GM21737 (cell line): Measurements from ENCODE around the gene VEPH1.

Source experiments
- ATAC-seq: cut with Tn5 transposase; IDR thresholded peaks from one replicate; pipeline ENCODE4 v1.9.1; 2021; ENCODE audit warnings: mild to moderate bottlenecking, moderate library complexity; ENCODE audit not compliant: unreplicated experiment

The VEPH1 gene

DNA sequence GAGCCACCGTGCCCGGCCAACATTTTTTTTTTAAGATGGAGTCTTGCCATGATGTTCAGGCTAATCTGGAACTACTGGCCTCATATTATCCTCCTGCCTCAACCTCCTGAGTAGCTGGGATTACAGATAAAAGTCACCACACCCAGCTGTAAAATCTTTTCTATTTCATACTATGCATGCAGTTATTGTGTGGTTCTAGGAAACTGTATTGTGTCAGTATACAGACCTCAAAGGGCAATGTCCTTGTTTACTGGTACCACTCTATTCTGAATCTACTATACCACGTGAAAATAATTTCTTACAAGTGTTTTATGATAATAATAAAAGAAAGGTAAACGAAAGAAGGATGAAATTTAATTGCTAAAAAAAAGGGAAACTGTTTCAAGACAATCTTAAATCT is 190.0 kb downstream of the VEPH1 start:
- ATAC-seq = no peak

DNA sequence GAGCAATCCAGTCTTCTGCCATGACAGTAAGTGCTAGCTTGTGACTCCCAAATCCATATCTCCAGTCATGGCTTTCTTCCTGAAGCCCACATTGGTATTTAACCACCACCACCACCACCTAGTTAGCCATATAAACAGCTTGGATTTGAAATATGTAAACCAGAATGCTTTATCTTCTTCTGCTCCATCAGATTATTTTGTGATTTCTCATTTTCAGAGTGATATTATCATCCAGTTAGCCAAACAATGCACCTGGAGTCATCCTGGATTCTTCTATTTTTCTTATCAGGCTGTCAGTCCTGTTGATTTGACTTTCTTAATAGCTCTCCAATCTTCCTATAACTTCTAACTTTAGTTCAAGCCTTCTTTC is 190.9 kb downstream of the VEPH1 start:
- ATAC-seq = no peak

DNA sequence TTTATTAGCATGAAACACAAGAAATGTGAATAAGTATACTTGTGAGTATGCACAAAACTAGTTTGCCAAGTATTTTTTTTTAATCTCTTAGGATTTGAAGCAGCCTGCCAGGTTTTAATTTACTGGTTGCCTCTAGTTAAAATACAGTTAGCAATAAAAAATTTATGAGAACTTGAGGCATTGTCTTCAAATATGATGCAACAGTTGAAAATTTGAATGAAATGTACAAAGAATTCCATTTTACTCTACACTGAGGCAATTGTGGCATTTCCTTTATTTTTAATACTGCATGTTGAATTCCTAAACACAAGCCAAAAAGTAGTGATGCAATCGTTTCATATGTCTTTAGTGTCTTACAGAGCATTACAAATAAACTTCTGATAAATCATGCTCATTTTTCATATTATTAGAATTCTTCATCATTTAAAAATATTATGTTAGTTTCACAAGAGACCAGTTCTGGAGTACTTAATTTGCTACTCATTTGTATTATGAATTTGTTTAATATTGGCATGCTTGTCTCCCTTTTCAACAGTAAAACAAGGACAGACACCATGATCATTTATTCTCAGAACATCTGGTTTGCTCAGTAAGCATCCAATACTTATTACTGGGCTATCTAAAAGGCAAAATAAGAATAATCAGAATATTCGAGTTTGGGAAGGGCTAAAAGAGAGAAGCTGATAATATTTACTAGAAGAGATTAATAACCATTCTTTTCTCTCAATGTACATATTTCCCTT is 191.4 kb downstream of the VEPH1 start:
- ATAC-seq = no peak

DNA sequence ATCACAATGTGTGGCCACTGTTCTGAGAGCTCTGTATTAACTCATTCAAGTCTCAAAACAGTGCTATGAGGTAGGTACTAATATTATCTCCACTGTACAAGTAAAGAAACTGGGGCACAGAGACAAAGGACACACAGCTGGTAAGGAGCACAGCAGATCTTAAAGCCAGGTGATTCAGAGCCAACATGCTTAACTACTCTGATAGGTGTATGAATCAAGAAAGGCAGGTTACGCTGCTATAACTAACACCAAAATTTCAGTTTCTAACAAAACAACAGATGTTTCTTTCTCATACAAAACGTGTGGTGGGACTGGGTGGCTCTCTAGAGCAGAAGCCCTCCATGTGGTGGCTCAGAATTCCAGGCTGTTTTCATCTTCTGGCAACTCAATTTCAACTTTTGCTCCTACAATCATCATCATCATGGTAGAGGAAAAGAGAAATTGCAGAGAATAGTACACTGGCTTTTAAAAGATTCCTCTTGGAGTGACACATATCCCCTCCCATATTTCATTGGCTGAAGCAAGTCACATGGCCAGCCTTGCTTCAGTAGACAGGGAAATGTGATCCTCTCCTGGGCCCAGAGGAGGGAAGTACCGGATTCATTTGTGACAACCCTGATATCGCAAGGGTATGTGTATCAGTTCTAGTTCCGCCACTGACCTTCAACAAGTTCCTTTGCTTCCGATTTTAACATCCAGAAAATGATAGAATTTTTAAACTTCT is 192.7 kb downstream of the VEPH1 start:
- ATAC-seq = no peak

DNA sequence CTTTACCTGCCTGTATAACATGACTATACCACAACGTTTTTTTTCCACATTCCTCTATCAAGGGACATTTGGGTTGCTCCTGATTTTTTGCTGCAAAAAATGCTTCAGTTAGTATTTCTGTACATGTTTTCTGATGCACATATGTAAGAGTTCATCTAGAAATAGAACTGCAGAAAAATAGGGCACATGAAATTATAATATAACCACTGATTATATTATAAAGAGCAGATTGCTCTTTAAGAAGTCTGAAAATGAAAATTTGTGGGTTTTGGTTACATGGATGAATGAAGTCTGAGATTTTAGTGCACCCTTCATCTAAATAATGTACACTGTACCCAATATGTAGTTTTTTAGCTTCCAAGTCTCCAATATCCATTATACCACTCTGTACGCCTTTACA is 196.7 kb downstream of the VEPH1 start:
- no peak for ATAC-seq

DNA sequence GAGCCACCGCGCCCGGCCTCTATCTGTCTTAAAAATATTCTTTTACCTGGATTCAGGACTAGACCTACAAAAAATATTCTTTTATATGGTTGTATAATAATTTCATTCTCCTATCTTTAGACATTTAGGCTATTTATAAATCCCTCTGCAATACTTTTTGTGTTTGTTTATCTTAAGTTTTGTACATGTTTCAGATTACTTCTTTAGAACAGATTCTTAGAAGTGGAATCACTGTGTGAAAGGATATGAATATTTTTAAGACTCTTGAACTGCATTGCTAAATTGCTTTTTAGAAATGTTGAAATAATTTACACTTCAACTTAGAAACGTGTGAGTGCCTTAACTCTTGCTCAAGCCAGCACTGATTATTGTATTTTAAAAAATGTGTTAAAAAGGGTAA is 197.8 kb downstream of the VEPH1 start:
- ATAC-seq = no peak

DNA sequence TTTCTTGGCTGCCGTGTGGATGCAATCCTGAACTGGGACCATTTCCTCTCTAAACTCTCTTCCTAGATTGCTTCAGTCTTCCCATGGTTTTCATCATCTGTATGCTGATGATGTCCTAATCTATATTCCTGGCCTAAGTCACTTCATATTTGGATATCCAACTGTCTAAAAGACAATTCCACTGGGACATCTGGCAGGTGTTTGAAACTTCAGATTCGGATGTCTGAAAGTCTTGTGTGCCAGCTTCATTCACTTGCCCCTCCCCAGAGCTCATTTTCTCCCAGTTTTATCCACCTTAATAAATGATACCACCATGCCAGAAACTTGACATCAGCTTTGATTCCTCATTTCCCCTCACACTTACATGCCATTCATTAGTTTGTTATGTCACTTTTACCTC is 201.5 kb downstream of the VEPH1 start:
- no peak for ATAC-seq

DNA sequence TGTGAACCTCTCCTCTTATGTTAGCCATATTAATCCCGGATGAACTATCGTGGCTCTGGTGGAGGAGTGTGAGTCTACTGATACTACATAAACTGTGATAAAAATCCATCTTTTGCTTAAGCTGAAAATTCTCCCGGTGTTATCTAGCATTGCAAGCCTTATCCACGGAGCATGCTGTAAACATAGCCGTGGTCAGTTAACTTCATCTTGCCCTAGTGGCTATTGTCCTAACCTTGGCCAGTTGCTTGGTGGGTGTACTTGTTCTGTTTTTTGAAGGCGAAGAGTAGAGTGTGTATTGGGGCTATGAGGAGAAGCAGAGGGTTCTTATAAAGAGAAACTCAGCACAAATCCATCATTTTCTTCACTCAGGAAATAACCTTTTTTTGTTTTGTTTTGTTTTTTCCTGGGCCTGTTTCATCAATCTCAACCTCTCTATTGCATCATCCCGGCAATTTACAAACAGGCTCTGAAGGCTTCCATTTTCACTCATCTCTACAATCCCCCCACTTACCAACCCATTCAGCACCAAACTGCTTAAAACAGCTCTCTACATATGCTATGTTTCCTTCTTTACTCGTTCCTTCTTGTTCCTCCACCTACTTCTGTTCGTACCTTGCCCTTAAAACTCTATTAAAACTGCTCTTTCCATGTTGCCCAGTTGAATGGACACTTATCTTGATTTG is 202.1 kb downstream of the VEPH1 start:
- no peak for ATAC-seq

DNA sequence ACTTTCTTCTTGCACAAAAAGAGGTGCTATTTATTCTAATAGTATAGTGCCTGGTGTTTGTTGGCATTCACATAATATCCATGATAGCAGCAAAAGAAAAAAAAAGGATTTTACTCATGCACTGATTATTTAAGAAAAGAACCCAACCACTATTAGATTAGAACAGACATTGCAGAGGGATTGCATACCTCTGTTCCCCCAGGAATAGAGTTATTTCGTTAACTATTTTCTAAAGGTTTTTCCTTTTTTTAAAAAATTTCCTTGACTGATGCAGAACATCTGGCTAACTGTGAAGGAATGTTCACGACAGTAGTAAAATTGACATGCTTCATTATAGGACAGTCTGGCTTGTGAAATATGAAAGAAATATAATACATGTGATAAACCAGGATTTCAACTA is 203.1 kb downstream of the VEPH1 start:
- ATAC-seq = no peak

DNA sequence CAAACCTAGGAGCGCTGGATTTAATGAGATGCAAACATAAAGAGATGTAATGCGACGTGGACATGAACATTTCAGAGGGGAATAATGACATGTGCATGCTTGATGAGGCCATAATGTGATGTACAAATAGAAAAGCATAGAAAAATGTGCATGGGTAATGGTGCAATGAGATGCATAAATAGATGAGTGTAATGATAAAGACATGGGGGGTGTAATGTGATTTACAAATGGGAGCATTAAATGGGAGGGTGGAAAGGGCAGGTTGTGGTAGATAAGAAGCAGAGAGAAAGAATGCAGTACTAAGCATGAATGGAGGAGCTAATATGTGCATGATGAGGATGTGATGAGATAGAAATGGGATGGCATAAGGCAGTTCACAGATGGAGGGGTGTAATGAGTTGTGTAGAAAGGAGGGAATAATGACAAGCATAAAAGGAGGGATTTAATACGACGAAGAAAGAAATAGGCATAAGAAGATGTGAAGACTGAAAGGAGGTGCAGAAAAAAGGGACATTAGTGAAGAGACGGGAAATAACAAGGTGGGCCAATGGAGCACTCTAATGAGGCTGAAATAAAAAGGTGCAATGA is 205.8 kb downstream of the VEPH1 start:
- ATAC-seq = no peak

DNA sequence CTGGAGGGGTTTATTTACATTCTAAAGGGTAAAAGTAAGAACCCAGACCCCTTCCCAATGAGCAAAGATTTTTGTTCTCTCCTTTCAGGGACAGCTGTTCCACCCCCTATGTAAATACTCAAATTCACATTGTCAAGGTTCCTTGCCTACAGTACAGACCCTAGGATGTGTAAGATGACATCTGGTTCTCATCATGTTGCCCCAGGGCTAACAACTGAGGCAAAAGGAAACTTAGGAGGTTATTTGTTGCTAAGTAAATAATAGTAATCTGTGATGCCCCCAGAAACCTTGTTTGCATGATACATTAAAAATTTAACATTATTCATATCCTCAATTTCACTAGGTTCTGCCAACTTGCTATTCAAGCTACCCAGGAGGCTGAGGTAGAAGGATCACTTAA is 208.3 kb downstream of the VEPH1 start:
- no peak for ATAC-seq

DNA sequence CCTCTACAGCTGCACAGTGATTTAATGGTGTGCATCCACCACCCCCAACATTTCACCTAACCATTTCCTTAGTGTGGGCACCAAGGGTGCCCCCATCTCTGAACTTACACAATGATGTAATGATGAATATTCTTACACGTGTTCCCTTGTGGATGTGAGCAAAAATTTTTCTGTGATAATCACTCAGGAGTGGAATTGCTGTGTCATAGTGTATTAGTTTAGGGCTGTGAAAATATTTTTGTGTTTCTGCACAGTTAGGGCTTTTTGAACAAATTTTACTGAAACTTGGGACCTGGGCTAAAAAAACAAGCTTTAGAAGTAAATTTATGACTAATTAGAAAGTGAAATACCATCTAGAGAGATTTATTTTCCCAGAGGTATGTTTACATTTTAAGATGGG is 208.7 kb downstream of the VEPH1 start:
- no peak for ATAC-seq

DNA sequence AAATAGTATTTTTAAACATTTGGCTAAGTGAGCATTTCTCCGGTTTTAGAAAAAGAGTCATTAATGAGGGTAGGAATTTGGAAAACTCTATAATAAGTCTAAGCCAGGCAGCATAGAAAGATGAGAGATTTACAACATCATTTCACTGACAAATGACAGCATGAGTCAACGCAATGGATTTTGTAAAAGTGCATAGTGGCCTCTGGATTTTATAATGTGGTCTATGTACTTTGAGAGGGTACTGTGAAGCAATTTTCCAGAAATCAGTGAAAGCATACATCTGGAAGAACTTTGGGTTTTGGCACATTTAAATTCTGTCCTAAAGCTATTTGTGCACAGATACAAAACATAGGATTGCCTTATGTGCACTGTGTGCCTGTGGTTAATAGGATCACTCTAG is 212.4 kb downstream of the VEPH1 start:
- ATAC-seq = no peak

DNA sequence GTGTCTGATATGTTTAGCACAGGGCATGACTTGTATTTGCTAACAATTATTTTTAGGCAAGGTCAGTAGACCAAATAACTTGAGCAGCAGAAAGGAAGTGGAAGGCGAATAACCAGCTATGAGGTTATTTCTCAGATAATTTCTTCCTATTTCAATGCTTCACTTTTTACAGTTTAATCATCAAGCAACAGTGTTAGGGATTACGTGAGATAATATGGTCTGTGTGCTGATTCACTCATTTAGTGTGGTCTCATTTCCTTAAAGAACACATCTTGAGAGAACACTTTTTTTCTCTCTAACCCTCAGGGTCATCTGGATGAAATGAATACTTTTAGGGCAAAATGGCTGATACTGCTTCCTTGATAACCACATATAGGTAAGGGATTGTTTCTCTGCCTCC is 217.2 kb downstream of the VEPH1 start:
- no peak for ATAC-seq

DNA sequence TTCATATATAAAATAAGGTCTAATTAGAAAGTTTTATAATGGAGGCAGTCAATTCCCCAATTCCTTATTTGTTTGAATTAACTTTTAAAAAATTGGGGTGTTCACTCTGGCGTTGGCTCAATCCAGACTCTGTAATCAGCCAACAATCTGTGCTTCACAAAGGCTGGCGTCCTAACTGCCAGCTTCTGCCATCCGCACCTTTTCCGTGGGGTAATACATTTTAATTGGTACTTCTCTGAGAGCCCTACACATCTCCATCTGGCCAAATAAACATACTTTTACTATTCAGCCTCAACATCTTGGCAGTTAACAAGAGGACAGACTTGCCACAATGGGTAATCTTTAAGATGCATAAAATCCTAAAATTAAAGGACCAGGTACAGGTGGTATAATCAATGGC is 218.1 kb downstream of the VEPH1 start:
- ATAC-seq = no peak

DNA sequence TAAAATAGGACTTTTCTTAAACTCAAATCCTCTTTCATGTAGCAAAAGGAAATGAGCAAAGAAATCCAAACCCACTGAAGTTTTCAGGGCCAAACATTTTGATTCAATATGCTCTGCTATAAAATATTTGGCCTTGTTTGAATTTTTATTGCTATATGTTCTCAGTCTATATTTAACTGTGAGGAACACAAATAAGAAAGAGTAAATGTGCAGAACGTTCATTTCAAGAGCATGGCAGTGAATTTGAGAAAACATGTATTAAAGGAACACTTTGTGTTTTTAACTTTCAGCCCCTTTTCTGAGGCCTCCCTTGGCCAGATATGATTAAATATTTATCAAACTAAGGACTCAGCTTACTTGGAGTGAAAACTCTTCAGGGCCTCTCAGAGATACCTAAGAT is 218.5 kb downstream of the VEPH1 start:
- ATAC-seq = no peak

DNA sequence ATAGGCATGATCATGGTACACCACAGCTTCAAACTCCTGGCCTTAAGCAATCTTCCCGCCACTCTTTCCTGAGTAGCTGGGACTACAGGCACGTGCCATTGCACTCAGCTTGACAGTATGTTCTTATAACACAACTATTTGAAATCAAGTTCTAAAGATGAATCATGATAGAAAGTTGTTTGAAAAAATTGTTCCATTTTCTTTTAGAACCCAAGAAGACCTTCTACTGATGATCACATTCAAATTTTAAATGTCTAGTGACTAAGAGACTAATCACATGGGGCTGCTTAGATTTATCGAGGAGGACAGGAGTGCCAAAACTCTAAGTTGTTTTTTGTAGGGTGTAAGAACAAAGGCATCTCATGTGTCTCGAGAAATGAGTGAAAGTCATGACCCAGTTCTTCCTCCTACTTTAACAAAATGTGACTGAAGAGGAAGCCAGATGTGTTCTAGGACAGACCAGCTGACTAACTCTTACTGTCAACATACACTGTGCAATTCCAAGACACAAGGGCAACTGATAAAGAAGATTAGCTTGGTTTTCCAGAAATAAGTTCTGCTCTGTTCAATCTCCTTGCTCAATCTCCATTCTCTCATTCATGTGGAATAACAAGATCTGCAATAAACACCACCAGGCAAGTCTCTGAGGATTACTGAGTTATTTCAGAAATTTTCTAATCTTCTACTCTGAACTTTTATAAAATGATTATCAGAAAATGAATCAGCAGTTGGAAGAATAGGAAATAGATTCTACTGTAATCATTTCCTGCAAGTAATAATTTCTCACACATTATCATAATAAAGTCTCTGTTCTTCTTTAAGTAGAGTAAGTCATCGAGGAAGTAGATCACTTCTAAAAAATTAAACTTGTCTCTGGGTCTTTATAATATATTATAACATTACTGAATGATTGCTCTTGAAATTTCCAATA is 220.7 kb downstream of the VEPH1 start:
- no peak for ATAC-seq

DNA sequence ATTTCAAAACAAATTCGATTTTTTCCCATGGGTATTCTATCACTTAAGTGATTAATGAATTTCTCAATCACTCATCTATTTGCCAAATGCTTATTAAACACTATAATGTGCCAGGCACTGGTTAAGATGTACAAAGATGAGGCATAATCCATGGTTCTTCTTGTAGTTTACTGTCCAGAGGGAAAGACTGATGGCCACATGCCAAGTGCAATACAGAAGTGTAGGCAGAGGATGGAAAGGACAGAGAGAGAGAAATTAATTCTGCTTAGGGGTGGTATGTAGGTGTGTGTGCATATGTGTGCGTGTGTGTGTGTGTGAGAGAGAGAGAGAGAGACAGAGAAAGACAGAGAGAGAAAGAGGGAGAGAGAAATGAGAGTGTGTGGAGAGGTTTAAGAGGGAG is 222.4 kb downstream of the VEPH1 start:
- no peak for ATAC-seq

DNA sequence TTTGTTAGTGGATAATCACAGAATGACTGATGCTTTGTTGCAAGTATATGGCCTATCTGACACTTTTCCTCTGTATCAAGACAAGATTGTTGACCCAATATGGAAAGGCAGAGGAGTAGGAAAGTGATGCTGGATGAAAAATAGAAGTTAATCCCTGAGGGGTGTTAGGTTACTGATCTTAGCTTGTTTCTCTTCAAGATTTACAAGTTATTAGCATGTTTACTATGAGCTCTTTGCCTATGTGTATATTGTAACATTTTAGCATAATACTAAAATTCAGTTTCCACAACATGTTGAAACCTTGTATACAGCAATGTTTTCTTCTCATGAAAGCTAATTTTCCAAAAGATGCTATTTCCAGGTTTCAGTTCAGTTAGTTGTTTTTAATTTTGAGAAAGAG is 222.9 kb downstream of the VEPH1 start:
- no peak for ATAC-seq

DNA sequence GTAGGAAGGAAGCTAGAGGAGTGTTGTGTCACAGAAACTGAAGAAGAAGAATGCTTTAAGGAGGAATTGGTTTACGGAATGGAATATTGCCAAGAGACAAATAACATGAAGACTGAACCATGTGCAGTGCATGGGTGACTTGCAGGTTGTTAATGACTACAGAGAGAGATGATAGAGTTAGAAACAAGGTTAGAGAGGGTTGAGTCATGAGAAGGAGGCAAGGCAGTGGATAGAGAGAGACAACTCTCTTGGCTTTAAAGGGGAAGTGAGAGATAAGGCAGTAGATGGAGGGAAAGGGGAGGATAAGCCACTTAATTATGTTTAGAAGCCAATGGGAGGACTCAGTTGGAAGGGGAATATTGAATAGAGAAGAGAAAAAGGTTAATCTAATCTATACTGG is 224.0 kb downstream of the VEPH1 start:
- ATAC-seq = no peak

DNA sequence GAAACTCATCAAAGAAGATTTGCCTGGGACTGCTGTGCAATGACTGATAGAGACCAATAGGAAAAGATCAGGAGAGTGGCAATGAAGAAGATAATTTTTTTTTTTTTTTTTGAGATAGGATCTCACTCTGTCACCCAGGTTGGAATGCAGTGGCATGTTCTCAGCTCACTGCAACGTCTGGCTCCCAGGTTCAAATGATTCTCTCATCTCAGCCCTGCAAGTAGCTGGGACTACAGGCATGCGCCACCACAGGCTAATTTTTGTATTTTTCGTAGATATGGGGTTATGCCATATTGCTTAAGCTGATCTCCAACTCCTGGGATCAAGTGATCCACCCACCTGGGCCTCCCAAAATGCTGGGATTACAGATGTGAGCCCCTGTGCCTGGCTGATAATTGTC is 226.4 kb downstream of the VEPH1 start:
- no peak for ATAC-seq
